ENCODE data around the gene SLC26A11.

SLC26A11 gene

GRCh38 chr17:80269405-80269807 lies 49.2 kb downstream of the SLC26A11 start:
- H3K27me3 ChIP-seq (ENCODE audit: insufficient read depth, poor library complexity, severe bottlenecking) = no peaks in the 10 kb centered on the region
- no peak overlapping the region for H3K27ac ChIP-seq (replicated peaks)
- H3K4me3 ChIP-seq (replicated peaks; ENCODE audit: insufficient read depth, low read length) = no peak overlapping the region
- no peak for DNase-seq (ENCODE audit: low read depth in 1 of 2, low spot score in 1 of 2)
- no peak for TF ChIP-seq REST (IDR thresholded peaks at IDR 0.05; ENCODE audit: insufficient replicate concordance, low read depth)
- TF ChIP-seq SPI1 (IDR thresholded peaks at IDR 0.05; ENCODE audit: borderline replicate concordance, low read depth) = no peak
- TF ChIP-seq POLR2AphosphoS5 (IDR thresholded peaks at IDR 0.05; ENCODE audit: low read depth) = no peak
- TF ChIP-seq GABPA (IDR thresholded peaks at IDR 0.05; ENCODE audit: low read depth) = no peak
- no peak for TF ChIP-seq CTCF (IDR thresholded peaks at IDR 0.05; ENCODE audit: insufficient read depth, low read length)

GRCh38 chr17:80270104-80270503 lies 49.9 kb downstream of the SLC26A11 start:
- H3K27ac ChIP-seq (replicated peaks) = no peak overlapping the region
- H3K4me3 ChIP-seq (replicated peaks; ENCODE audit: insufficient read depth, low read length) = no peak overlapping the region
- no peak for DNase-seq (ENCODE audit: low read depth in 1 of 2, low spot score in 1 of 2)
- TF ChIP-seq GABPA (IDR thresholded peaks at IDR 0.05; ENCODE audit: low read depth) (no peak), SPI1 (IDR thresholded peaks at IDR 0.05; ENCODE audit: borderline replicate concordance, low read depth) (no peak), CTCF (IDR thresholded peaks at IDR 0.05; ENCODE audit: insufficient read depth, low read length) (no peak), POLR2AphosphoS5 (IDR thresholded peaks at IDR 0.05; ENCODE audit: low read depth) (no peak), REST (IDR thresholded peaks at IDR 0.05; ENCODE audit: insufficient replicate concordance, low read depth) (no peak)
- H3K27me3 ChIP-seq (ENCODE audit: insufficient read depth, poor library complexity, severe bottlenecking) = no peaks in the 10 kb centered on the region

DNA sequence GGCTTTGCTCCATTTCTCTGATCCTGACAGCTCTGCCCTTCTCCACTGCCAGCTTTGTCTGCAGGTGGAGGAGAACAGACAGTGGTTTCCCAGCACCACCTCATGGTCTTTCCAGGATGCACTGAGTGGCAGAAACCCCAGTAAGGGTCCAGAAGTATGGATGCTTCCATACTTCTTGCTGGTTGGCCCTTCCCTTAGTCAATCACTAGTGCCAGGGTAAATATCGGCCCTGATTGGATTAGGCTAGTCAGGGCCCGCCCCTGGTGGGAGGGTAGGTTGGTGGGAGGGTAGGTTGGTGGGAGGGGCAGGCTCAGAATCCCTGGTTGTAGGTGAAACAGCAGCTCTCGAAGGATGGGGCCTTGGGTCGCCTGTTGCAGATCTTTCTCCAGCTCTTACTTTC lies 50.6 kb downstream of the SLC26A11 start:
- TF ChIP-seq CTCF (IDR thresholded peaks at IDR 0.05; ENCODE audit: insufficient read depth, low read length) (no peak), REST (IDR thresholded peaks at IDR 0.05; ENCODE audit: insufficient replicate concordance, low read depth) (no peak), POLR2AphosphoS5 (IDR thresholded peaks at IDR 0.05; ENCODE audit: low read depth) (no peak), SPI1 (IDR thresholded peaks at IDR 0.05; ENCODE audit: borderline replicate concordance, low read depth) (no peak), GABPA (IDR thresholded peaks at IDR 0.05; ENCODE audit: low read depth) (no peak)
- DNase-seq (ENCODE audit: low read depth in 1 of 2, low spot score in 1 of 2) = no peak
- no peak overlapping the region for H3K4me3 ChIP-seq (replicated peaks; ENCODE audit: insufficient read depth, low read length)
- H3K27me3 ChIP-seq (ENCODE audit: insufficient read depth, poor library complexity, severe bottlenecking) = no peaks in the 10 kb centered on the region
- H3K27ac ChIP-seq (replicated peaks) = no peak overlapping the region
